ENCODE results near the gene GPC5. TPM values are rescaled to one million over a fixed set of nuclear protein-coding genes. Genes with fewer than 3 reads are reported as not detected.

Gene GPC5
- total RNA-seq, 1 donor from 2014 or later: 0.57 TPM

DNA sequence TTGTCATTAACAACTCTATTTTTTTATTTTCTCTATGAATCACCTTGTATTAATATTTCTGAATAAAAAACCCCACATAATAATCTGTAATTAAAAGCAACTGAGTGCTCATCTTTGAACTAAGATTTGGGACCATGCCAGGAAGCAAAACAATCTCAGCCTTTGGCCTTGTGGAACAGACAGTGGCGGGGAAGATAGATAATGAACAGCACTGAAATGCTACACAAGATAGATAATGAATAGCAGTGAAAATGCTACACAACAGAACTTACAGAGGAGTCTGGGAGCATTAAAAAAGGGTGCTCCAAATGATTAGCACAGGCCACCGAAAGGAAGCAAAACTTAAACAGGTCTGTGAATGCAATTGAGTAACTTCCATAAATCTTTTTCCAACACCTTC, 134.9 kb downstream of the GPC5 start:
- H3K4me3 Mint-ChIP-seq (ENCODE audit: low read depth): no peak overlapping the region
- no peaks in the 10 kb centered on the region for H3K9me3 Mint-ChIP-seq (ENCODE audit: low read depth)
- TF ChIP-seq CTCF (IDR thresholded peaks at IDR 0.05; ENCODE audit: unreplicated experiment): no peak
- H3K27me3 Mint-ChIP-seq: no peaks in the 10 kb centered on the region
- no peaks in the 10 kb centered on the region for H3K4me1 Mint-ChIP-seq (ENCODE audit: low read depth)
- DNase-seq (ENCODE audit: low spot score, unreplicated experiment): no peak
- no peaks in the 10 kb centered on the region for H3K36me3 Mint-ChIP-seq (ENCODE audit: insufficient read depth)
- H3K27ac Mint-ChIP-seq: no peak overlapping the region

- DNase-seq (ENCODE audit: low spot score, unreplicated experiment): no peak
- Mint-ChIP-seq H3K36me3 (ENCODE audit: insufficient read depth) (no peaks in the 10 kb centered on the region), H3K9me3 (ENCODE audit: low read depth) (no peaks in the 10 kb centered on the region), H3K27ac (no peak overlapping the region), H3K4me3 (ENCODE audit: low read depth) (no peak overlapping the region), H3K4me1 (ENCODE audit: low read depth) (no peaks in the 10 kb centered on the region), H3K27me3 (no peaks in the 10 kb centered on the region)
- no peak for TF ChIP-seq CTCF (IDR thresholded peaks at IDR 0.05; ENCODE audit: unreplicated experiment)
Observed at GRCh38 chr13:91534996-91535395, 136.6 kb downstream of the GPC5 start.

- Mint-ChIP-seq H3K27ac (no peak overlapping the region), H3K27me3 (no peaks in the 10 kb centered on the region), H3K9me3 (ENCODE audit: low read depth) (no peaks in the 10 kb centered on the region), H3K4me1 (ENCODE audit: low read depth) (no peaks in the 10 kb centered on the region), H3K4me3 (ENCODE audit: low read depth) (no peak overlapping the region), H3K36me3 (ENCODE audit: insufficient read depth) (no peaks in the 10 kb centered on the region)
- DNase-seq (ENCODE audit: low spot score, unreplicated experiment): no peak
- no peak for TF ChIP-seq CTCF (IDR thresholded peaks at IDR 0.05; ENCODE audit: unreplicated experiment)
Observed at GRCh38 chr13:91537376-91537775, 139.0 kb downstream of the GPC5 start.

DNA sequence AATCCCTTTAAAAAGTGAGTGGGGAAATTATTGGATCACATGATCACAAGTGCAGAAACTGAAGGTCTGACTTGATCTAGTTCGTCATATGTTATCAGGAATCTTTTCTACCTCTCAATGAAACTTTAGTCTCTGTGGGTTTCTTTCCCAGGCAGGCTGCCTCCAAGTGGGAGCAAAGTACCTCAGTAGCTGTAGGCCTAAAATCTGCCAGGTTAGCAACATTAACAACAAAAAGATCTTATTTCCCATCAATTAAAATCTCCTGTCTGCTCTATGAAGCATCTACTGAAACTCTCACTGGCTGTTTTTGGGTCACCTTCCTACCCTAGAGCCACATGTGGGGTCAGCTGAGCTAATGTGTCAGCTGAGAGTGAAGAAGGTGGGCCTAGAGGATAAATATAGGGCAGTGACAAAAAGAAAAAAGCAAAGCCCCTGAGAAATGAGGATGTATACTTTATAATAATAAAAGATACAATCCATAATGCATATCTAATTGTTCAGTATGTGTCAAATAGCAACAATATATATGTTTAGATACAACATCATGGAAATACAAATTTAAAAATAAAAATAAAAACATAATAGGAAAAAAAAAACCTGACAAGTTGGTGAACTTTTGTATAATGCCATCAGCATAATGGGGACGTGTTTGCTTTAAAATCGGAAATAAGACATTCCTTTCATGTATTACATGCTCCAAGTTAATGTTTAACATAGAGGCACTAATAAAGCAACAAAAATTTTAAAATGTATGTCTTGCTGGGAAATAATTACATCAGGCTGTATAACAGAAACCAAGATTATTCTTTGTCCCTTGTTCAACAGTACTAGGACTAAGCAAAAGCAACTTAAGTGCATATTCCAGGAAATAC, 141.1 kb downstream of the GPC5 start:
- Mint-ChIP-seq H3K27ac (no peak overlapping the region), H3K36me3 (ENCODE audit: insufficient read depth) (no peaks in the 10 kb centered on the region), H3K4me1 (ENCODE audit: low read depth) (no peaks in the 10 kb centered on the region), H3K9me3 (ENCODE audit: low read depth) (no peaks in the 10 kb centered on the region), H3K4me3 (ENCODE audit: low read depth) (no peak overlapping the region), H3K27me3 (no peaks in the 10 kb centered on the region)
- no peak for TF ChIP-seq CTCF (IDR thresholded peaks at IDR 0.05; ENCODE audit: unreplicated experiment)
- no peak for DNase-seq (ENCODE audit: low spot score, unreplicated experiment)

DNA sequence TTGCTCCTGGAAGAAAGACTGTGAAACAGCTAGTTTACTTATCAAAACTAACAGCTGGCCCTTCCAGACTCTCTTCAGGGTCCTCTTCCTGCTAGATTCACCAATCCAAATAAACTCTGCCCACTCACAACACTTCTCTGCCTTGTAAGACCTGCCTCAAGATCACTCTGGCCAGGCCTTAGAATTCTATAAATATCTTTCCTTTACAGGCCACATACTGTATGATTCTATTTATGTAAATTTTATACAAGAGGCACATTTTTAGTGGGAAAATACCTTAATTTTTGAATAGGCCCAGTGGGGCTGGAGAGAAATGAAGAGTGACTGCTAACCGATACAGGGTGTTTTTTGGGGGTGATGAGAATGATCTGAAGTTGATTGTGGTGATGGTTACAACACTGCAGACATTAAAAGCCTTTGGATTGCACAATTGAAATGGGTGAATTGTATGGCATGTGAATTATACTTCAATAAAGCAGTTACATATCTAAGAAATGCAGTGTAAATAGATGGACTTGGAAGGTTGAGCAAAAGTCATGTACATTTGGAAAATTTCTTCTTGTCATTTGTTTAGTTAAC, 141.8 kb downstream of the GPC5 start:
- Mint-ChIP-seq H3K27me3 (no peaks in the 10 kb centered on the region), H3K36me3 (ENCODE audit: insufficient read depth) (no peaks in the 10 kb centered on the region), H3K27ac (no peak overlapping the region), H3K4me3 (ENCODE audit: low read depth) (no peak overlapping the region), H3K4me1 (ENCODE audit: low read depth) (no peaks in the 10 kb centered on the region), H3K9me3 (ENCODE audit: low read depth) (no peaks in the 10 kb centered on the region)
- DNase-seq (ENCODE audit: low spot score, unreplicated experiment): no peak
- no peak for TF ChIP-seq CTCF (IDR thresholded peaks at IDR 0.05; ENCODE audit: unreplicated experiment)

Data from progenitor cell of endocrine pancreas (in vitro differentiated cells).